Stimulated activated CD8-positive, alpha-beta memory T cell treated with anti-CD3 and anti-CD28 coated beads, Interleukin-7, amount 100 ng/mL, for 1 hour (primary cell): ENCODE data around the gene EXOC4.

Experiments used
- DNase-seq, 2 donors: peaks; one replicate each; pipeline ENCODE4 v3.0.0-alpha.2; 2020; ENCODE audit warnings: low read depth in 2 of 2

EXOC4 gene

DNA sequence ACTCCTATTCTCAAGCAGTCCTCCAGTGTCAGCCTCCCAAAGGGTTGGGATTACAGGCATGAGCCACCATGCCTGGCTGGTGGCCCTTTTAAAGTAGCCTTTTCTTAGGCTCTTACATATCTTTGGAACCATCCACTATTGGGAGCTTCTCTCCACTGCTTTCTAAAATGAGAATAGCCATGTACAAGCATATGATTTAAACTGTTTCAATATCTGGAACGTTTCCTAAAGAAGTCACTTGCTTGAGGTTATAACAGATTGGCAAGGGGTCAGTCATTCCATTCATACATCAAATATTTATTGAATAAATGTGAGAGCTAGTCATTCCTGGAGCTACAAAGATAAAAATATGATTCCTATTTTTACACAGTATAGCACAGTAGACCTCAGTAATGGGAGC lies 776.9 kb downstream of the EXOC4 start:
- no peak for DNase-seq

DNA sequence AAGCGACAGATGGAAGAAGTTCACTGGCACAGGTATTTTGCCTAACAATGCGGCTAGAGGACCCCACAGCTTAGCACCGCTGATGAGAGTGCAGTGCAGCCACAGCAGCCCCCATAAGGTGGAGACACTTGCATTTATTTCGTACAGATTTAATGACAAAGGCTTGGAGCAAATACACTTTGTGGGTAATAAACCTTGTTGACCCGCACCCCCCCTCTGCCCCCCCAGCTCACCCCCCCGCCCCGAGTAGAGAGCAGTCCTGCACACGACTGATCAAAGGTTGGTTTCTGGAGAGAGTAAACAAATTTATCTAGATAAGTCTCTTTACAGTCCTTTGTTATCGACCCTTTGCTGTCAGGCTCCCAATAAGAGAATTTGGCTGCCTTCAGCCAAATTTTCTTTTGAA lies 777.6 kb downstream of the EXOC4 start:
- DNase-seq: no peak

DNA sequence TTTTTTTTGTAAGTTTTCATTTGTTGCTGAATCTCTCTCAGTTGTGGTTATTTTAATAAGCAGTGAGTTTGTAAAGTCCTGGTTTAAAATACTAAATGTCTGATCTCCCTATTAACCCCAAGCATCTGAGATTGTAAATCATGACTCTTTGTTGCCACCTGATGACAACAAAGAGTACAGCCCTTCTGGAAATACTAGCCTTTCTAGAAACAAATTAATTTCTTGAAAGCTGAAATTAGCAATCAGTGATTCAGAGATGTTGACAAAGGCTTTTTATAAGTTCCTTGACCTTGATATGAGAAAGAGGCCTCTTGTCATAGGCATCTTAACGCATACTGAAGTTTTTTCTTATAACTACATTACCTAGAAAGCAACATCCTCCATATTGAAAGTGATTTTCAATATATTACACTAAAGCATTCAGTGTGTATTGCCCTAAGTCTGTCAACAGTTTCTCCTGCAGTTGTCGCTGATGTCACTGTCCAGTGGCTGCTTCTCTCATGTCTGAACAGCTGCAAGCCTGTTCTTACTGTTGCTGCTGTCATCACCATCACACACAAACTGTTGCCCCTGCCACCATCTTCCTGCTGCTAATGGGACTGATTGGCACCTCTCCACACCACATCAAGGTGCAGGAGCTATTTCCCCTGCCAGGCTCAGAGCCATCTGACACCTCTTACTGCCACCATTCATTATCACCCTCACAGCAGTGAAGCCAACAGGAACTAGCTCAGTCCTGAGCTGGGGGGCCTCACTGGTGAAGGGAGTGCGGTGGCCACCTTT lies 779.1 kb downstream of the EXOC4 start:
- no peak for DNase-seq

DNA sequence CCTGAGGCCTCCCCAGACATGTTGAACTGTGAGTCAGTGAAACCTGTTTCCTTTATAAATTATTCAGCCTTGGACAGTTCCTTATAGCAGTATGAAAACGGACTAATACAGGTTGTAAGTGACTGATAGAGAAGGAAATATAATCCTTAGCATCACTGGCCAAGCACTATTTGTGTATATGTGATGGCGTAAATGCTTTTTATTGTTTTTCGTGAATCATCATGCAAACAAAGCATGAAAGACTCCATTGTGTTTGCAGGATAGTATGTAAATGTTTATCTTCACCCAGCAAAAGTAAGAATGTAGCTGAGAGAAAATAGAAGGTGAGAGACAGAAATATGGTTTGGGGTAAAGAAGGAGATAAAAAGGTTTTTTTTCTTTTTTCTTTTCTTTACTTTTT lies 781.8 kb downstream of the EXOC4 start:
- DNase-seq: no peak

DNA sequence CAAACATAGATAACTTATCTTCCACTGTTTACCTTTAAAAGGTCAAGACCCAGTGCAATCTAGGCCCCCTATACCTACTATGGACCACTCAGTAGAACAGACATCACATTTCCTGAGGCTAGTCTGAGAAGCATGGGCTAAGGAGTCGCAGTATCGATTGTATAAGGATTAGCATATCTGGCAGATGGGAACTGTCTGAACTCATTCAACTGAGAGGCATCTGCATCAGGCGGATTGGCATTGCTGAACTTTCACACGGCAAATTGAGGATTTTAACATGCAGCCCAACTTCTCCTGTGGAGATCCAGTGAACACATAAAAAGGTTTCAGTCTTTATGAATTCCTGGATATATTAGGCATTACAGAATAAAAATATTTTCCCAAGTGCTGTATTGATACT lies 785.1 kb downstream of the EXOC4 start:
- DNase-seq: no peak

DNA sequence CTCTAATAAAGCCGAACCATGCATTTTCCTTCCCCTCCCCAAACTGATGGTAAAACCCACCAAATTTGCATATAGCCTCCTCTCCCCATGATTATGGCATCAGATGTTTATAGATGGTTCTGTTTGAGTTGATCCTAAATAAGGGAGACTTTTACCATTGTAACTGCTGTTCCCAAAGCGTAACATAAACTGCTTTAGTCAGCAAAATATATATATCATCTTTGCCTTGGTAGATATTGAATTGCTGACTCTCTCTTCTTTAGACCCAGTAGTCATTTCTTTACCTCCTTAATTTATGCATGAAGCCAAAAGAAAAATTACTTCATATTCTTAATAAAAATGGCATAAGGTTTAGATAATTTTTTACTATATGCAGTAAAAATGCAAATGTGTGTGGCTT lies 788.1 kb downstream of the EXOC4 start:
- no peak for DNase-seq

DNA sequence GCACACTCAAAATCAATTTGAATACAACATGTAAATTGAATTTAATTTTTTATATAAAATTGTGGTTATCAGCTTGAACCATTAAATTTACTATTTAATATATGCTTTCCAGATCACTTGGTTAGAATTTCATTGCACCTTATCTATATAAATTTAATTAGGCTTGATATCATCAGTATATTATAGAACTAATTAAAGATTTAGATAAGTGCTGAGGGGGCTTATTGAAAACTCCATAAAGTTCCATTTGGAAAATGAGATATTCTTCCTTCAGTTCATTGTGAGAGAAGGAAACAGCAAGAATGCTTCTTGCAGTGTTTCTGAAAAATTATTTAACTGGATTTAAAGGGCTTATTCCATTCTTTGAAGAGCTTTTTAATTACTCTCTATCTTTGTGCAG lies 788.6 kb downstream of the EXOC4 start:
- no peak for DNase-seq

DNA sequence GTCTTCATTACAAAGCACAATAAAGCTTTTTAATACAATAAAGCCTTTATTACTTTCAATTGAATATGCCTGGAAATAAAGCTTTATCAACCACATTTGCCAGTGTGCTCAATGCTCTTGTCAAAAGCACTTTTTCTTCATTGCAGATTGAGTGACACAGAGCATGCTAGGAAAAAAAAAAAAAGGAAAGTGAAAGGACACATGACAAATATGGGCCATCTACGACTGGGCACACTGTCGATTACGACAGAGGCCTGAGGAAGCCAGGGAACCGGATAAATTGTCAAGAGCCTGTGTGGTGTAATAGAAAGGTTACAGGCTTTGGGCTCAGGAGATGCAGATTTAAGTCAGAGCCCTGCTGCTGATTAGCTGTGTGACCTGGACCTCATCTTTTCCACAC lies 789.4 kb downstream of the EXOC4 start:
- DNase-seq: no peak

DNA sequence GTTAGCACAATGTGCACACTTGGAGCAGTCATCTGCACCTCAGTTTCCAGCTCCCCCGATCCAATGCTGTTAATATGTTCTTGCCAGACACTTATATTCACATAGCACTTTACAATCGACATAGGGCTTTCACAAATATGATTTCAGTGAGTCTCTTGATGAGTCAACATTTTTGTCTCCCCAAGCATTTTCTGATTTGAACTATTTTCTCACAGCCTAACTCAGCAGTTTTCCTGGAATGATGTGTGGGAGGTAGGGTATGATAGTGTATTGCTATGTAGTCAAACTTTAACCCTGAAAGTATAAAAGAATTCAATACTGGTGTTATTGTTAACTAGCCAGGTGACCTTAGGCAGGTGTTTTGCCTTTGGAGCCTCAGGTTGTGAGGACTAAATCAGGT lies 791.8 kb downstream of the EXOC4 start:
- DNase-seq: no peak

DNA sequence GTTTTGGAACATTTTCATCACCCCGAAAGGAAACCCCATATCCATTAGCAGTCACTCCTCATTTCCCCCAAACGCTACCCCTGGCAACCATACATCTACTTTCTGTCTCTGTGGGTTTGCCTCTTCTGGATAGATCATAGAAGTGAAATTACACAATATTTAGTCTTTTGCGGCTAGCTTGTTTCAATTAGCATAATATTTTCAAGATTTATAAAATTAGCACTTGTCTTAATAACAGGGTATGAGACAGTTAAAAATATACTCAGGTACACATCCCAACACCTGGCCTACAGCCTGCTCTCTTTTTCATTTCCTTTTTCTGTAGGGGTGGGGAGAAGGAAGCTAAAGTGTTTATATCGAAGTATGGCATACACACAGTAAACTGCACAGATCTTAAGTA lies 792.8 kb downstream of the EXOC4 start:
- DNase-seq: no peak

DNA sequence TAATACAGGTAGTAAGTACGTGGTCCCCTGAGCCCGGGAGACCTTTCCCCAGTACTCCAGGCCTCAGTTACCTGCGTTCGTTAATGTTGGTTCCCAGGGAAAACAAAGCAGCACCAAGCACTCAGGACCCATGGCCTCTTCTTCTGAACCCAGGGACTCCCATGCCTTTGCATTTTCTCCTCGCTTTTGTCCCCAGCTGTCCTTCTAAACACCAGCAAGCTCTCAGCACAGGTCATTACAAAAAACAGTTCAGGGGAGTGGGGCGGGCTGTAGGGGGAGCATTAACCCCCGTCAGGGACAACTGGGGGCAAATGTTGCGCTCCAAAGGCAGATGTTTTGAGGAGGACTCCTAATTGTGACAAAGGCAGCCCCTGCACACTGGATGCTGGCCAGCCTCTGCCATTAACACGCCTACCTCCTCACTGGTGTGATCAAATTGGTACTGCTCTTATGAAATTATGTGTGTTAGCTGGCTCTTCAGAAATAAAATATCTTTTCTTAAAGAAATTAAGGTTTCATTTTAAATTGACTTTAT lies 793.8 kb downstream of the EXOC4 start:
- DNase-seq: no peak

DNA sequence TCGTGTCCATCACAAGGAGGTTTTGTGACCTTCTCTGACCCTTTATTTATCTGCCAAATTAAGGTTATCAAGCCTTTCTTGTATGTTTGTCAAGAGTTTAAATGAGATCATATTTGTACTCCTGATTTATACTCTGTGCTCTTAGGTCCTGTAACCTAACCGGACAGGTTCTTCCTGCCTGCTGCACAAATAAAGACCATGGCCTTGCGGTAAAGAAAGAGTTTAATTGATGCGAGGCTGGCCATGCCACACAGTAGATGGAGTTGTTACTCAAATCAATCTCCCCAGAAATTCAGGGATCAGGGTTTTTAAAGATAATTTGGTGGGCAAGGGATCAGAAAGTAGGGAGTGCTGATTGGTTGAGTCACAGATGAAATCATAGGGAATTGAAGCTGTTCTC lies 794.8 kb downstream of the EXOC4 start:
- DNase-seq: no peak

DNA sequence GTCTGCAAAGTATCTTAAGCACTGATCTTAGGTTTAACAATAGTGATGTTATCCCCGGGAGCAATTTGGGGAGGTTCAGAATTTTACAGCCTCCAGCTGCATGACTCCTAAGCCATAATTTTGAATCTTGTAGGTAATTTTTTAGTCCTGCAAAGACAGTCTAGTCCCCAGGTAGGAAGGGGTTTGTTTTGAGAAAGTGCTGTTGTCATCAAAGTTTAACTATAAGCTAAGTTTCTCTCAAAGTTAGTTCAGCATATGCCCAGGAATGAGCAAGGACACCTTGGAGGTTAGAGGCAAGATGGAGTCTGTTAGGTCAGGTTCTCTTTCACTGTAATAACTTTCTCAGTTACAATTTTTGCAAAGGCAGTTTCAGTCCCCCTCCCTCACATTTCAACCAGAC lies 795.3 kb downstream of the EXOC4 start:
- no peak for DNase-seq

DNA sequence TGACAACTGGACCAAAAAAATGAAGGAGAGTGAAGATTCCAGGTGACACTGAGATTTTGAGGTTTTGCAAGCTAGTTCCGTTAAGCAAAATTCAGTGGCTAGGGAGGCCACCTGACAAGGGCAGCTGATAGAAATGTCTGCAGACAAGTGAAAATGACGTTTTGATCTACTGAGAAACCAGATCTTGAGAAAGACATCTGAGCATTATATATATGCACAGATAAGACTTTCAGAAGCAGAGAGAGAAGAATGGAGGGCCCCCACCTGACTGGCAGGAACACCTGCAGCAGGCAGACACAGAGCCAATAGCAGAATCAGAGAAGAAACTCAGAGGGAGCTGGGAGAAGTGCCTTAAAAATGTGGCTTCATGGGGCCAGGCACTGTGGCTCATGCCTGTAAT lies 798.1 kb downstream of the EXOC4 start:
- no peak for DNase-seq

DNA sequence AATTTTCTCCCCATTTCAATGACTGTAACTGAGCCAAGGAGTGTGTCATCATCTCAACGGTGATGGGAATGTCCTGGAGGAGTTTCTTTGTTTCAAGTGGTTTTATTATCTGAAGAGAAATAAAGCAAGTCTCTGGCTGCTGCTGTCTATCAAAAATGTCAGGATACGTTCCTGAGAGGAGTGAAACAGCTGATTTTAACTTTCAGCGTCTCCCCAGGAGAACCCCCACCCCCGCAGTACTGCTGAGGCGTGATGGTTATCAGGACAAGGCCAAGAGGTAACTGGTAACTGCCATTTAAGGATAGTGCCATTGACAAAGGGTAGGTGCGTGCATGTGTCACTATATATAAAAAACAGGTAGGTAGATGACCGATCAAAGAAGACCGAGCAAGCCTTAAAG lies 803.9 kb downstream of the EXOC4 start:
- DNase-seq: no peak

DNA sequence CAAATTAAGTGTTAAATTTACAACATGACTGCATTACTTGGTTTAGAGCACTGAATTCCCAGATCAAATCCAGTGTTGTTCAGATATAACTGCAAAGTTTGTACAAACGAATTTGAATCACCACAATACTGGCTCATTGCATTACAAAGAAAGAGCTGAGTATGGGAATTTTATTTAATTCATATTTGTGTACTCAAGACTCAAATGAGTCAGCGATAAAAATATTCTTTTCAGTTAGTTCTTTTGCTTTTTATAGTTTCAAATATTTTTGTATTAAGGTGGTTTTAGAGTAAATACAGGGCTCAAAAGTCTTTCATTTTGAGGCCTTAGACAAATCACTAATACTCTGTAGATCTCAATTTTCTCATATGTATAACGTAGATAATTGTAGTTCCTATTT lies 805.6 kb downstream of the EXOC4 start:
- DNase-seq: no peak

DNA sequence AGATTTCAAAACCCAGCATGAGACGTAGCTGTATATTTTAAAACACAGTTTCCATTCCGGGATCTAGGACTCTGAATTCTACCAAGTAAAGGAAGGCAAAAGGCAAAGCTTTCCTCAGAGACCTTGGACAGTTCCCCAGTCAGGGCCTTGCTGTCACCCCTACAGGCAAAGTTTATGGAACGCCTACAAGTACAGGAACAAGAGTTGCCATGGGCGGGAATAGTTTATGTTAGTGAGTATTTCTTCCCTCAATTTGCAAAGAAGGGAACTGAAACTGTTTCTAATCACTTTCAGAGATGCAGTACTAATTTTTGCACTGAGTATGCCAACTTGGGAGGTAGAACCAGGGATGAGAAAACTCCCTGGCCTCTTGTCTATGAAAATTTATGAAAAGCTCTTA lies 806.1 kb downstream of the EXOC4 start:
- DNase-seq: no peak

DNA sequence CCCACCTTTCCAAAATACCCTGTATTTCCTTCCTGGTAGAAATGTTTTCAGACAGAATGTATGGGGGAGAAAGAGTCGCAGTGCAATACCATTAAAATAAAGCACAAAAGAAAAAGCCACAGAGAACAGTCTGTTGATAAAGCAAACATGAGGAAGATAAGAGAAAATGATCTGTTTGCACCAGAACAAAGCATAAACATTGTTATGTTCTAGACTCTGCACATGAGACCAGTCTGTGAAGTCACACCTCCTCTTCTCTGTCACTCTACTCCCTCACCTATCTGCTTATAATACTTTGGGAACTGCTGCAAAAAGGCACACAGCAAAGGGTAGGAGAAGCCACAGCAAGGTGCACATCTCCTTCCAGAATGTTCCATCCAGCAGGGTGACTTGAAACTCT lies 807.0 kb downstream of the EXOC4 start:
- DNase-seq: no peak

DNA sequence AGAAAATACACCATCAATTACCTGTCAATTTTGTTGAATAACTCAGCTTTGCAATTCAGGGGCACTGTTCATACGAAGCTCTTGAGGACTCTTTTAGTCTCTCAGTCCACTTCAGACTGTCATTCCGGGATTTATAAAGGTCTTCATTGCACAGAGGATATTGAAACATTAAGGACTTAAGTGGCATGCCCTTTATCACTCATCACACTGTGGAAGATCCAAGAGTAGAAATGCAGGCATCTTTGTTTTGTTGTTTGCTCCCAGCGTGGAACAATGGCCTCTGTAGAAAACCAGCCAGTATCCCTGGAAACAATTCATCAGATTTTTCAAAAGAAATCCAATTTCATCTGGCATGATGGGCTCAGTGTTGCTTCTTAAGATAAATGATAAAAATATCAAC lies 808.0 kb downstream of the EXOC4 start:
- DNase-seq: no peak

DNA sequence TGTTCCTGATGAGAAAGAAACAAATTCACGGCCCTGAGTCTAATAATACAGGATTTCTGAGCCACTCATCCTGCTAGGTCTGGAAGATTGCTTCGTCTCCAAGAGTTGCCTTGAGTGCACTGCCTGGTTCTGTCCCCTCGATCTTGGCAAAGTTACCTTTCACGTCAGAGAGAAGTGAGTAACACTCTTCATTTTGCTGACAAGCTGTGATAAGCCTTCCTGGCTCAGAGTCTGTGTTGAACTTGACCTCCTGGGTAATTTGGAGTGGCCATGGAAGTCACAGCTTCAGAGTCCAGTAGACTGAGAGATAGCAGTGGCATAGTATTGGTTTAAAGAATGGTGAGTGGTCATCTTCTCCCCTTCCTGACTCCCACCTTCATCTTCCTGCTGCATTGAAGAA lies 809.6 kb downstream of the EXOC4 start:
- DNase-seq: no peak

DNA sequence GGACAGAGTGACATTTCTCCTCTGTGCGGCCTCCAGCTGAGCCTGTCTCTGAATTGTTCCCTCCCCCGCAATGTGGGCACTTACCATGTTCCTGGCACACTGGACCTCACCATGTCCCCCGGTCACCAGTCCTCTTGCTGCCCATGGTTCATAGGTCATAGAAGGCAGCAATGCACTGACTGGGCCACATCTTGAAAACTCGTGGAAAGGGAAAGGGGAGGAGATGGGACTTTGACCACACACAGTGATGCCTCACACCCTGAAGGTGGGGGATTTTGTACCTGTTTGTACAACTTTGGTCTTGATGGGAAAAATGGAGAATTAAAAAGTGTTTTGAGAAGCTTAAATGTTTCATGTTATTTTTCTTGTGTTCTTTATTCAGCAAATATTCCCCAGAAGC lies 812.5 kb downstream of the EXOC4 start:
- no peak for DNase-seq

DNA sequence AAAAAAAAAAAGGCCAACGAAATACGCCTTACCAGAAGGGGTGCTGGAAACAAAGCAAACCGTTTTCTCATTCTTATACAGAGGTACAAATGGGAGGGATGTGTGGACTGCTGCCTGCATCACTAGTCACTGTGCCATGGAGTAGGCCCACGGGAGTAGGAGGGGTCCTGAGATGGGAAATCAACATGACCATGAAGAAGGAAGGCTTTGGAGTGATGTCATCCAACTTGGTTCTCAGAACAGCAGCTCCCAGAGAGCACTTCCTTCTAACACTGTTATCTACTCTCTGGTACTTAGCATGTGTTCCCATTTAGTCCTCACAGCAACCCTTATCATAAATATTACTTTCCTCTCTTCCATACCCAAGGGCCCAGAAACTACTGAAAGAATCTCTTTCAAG lies 814.3 kb downstream of the EXOC4 start:
- DNase-seq: no peak

DNA sequence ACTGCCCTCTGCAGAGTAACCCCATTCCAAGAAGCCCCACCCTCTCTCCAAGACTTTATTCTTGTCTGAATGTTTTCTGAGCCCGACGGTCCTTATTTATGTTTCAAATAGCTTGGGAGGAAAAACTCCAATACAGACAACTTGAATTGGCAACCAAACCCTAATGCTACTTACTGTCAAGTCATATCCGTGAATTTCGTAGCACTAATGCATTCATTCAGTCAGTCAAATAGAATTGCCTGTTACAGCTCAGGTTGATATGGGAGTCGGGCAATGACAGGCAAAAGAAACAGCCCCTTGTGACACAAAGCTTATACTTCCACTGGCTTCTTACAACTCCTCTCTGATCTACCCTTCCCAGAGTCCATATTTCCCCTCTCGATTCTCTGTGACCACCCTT lies 815.8 kb downstream of the EXOC4 start:
- no peak for DNase-seq

DNA sequence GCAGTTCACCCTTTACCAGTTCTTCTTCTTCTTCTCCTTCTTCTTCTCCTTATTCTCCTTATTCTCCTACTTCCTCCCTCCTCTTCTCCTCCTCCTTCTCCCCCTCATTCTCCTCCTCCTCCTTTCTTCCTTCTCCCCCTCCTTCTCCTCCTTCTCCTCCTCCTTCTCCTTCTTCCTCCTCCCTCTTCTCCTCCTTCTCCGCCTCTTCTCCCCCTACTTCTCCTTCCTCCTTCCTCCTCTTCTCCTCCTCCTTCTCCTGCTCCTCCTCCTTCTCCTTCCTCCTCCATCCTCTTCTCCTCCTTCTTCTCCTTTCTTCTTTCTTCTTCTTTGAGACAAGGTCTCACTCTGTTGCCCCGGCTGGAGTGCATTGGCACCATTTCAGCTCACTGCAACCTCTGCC lies 816.3 kb downstream of the EXOC4 start:
- no peak for DNase-seq
